Suppressor macrophage treated with lipopolysaccharide for 1 hour (primary cell): ENCODE measurements around the gene PCP4.

Source experiments
- DNase-seq, 3 donors: peaks; one replicate each; pipeline ENCODE4 v3.0.0-alpha.2; 2020 to 2022

The PCP4 gene

GRCh38 chr21:39976800-39977199 lies 109.6 kb downstream of the PCP4 start:
- DNase-seq, result no peak
